ENCODE data around the gene PPP4R1.
"Not testable (repeated sequence)": the region's sequence is repeated elsewhere in the genome, so short reads cannot be mapped to it uniquely, and the experiment has no call there.

PPP4R1 gene

DNA sequence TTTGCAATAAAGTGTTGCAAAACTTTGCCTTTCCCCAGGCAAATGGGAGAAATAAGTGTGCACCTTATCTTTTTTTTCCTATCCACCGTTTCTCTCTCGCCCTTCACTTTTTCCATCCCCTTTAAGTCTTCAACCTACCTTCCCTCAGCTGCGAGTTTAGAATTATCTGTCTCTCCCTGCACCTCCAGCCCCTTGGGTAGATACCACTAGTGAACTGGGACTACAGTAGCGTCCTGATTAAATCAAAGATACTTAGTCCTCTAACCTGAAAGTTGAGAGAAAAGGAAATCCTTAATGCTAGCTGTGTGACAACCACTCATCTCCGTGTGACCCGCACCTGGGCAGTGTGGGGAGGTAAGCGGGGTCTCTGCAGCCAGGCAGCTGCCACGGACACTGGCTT is 16.1 kb upstream of the PPP4R1 start:
- DNase-seq (ENCODE audit: low read depth) = no peak

DNA sequence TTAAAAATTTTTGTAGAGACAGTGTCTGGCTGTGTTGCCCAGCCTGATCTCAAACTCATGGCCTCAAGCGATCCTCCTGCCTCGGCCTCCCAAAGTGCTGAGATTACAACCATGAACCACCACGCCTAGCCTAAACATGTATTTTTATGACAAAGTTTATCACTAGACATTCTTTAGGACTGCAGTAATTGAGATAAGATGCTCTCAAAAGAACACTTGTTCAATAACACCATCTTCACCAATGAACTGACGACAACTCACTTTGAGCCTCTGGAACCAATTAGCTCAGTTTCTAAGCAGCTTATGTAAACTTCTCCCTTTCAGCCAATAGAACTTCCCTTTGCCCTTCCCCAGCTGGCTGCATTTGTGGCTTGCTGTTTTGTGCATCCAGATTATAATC is 15.3 kb upstream of the PPP4R1 start:
- no peak for DNase-seq (ENCODE audit: low read depth)

DNA sequence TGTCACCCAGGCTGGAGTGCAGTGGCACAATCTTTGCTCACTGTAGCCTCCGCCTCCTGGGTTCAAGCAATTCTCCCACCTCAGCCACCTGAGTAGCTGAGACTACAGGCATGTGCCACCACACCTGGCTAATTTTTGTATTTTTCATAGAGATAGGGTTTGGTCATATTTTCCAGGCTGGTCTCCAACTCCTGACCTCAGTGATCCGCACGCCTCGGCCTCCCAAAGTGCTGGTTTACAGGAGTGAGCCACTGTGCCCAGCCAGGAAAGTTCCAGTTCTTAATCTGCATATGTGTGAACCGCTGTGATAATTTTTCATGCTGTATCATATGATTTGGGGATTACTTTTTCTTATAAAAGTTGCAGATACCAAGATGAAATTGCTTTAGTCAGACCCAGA is 14.6 kb upstream of the PPP4R1 start:
- no peak for DNase-seq (ENCODE audit: low read depth)

- DNase-seq (ENCODE audit: low read depth) = no peak
These were observed 13.3 kb upstream of the PPP4R1 start for GRCh38 chr18:9627642-9628041.

- DNase-seq (ENCODE audit: low read depth) = no peak
These were observed 5.6 kb upstream of the PPP4R1 start for GRCh38 chr18:9619990-9620389.

GRCh38 chr18:9619545-9619944 is 5.2 kb upstream of the PPP4R1 start:
- DNase-seq (ENCODE audit: low read depth) = no peak

- DNase-seq (ENCODE audit: low read depth) = no peak
These were observed 4.7 kb upstream of the PPP4R1 start for GRCh38 chr18:9619056-9619455.

DNA sequence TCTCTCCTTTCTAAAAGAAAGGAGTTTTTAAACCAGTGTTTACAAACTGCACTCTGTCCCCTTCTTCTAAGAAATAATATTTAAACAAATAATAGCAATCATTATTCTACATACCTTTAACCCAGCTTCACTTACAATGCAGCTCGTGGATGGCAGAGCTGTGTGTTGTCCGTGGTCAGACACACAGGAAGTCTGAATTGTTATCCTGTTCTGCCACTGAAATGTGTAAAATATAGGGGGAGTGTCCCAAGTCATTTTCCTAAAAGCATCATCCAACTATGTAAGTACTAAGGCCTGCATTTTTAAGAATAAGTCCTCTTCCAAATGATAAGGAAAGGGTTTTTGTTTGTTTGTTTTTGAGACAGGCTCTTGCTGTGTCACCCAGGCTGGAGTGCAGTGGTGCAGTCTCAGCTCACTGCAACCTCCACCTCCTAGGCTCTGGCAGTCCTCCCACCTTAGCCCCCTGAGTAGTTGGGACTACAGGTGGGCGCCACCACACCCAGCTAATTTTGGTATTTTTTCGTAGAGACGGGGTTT is 2.7 kb upstream of the PPP4R1 start:
- DNase-seq (ENCODE audit: low read depth) = no peak

DNA sequence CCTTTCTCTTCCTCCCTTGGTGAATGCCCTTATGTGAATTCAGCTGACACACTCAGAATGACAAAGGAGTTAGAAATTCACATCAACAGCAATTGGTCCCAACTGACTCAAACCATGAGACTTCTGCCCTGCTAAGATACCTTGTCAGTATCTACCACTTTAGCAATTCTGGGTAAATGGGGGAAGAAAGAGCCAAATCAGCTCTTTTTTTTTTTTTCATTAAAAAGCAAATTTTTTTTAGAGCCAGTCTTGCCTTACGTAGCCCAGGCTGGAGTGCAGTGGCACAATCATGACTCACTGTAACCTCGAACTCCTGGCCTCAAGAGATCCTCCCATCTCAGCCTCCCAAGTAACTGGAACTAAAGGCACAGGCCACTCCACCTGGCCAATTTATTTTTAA is 1.7 kb upstream of the PPP4R1 start:
- no peak for DNase-seq (ENCODE audit: low read depth)

- DNase-seq (ENCODE audit: low read depth) = no peak
These were observed 980 bp upstream of the PPP4R1 start for GRCh38 chr18:9615280-9615797.

DNA sequence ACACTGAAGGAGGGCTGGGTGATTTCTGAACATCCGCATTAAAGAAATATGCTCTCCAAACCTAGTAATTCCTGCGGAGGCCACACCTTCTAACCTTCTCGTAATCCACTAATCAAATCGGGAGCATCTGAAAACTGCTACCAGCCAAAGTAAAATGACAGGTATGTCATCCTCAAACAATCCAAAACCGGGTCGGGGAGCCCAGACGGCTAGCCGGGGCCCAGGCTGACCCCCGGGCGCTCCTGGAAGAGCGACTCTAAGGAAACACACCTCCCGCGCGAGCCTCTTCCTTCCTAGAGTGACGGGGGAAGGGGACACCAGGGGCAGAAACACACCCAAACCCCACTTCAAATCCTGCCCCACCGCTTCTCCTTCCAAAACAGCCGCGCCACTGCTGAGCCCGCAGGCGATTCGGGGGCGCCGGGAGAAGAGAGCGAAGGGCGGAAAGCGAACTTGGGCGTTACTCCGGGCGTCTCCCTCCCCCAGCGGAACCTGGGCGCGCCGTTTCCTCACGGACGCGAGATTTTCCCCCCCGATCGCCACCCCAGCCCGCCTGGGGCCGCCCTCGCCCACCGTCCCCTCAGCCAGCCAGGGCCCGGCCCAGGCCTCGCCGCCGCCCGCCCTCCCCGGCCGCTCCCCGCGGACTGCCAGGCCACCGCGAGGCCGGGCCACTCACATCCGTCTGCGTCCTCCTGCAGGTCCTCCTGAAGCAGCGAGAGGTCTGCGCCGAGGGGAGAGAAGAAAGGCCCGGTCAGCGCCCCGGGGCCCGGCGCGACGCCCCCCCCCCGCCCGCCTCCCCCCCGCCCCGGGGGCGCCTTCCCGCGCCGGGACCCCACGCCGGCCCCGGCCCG is 584 bp downstream of the PPP4R1 start:
- peak; percentile 4 for DNase-seq (ENCODE audit: low read depth)

DNA sequence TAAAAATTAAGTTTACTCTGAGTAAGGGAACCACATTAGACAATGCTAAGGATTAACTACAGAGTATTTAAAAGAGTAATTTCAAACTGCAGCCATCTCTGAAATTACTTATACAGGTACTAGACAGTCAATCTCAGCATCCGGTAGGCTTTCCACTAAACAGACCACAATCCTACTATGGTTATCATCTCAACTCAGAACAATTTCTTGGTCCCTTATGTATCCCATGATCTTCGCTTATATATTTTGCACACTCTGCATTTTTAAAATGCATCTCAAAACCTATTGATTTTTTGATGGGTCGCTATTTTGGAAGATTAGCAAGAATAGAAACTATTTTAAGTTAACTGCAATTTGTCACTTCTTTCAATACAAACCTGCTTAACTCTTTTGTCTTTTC is 1.4 kb downstream of the PPP4R1 start:
- no peak for DNase-seq (ENCODE audit: low read depth)

DNA sequence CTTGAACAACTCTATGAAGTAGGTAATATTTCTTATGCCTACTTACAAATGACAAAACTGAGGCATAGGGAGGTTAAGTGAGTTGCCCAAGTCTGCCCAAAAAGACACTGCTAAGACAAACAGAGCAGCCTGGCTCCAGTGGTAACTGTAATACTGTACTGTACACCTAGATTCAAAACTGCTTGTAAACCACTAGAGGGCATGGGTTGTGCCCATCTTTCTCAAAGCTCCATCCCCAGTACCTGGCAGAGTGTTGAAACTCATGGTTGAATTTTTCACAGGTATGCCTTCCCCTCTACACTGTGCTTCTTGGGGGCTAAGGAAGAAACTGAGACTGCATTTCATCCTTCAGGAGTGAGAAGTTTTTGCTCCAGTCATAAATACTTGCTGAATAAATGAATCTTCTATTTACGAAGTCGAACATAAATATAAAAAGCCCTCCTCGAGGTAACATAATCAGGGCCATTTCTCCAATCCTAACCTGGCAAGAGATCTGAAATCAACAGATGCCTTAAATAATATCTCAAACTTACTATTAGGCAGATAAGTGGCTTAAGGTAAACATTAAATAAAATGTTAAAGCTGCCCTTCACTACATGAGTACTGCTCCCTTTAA is 2.0 kb downstream of the PPP4R1 start:
- DNase-seq (ENCODE audit: low read depth) = peak; percentile 1

- no peak for DNase-seq (ENCODE audit: low read depth)
These were observed 5.2 kb downstream of the PPP4R1 start for GRCh38 chr18:9609190-9609589.

DNA sequence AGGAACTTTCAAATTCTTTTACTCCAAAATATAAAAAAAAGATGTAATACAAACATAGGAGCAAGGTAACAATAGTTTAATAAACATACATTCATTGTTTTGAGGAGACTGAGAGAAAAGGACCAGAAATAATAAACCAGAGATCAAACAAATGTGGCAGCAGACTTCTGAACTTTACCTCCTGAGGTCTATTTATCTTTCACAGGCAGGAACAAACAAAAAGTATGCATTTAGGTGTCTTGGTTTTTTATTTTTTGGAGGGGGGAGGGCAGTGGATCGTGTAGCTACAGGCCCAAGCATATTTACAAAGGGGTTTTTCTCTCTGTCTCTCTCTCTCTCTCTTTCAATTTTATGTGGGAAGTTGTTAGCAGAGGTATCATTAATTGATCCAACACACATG is 5.6 kb downstream of the PPP4R1 start:
- DNase-seq (ENCODE audit: low read depth) = no peak

- DNase-seq (ENCODE audit: low read depth) = no peak
These were observed 6.1 kb downstream of the PPP4R1 start for GRCh38 chr18:9608298-9608697.

GRCh38 chr18:9607111-9607510 is 7.2 kb downstream of the PPP4R1 start:
- not testable (repeated sequence) for DNase-seq (ENCODE audit: low read depth)

DNA sequence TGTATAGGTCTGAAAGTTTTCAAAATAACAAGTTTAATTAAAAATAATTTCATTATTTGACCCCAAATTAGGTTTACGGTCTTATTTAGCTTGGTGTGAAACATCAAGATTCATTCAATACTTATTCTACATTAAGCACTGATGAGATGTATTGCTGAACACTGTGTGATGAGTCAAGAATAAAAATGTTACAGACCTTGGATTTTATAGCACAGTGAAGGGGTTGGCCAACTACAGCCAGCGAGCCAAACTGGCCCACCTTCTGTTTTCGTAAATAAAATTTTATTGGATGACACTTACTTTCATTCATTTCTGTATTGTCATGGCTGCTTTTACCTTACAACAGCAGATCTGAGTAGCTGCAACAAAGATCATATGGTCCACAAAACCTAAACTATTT is 8.3 kb downstream of the PPP4R1 start:
- DNase-seq (ENCODE audit: low read depth) = no peak

DNA sequence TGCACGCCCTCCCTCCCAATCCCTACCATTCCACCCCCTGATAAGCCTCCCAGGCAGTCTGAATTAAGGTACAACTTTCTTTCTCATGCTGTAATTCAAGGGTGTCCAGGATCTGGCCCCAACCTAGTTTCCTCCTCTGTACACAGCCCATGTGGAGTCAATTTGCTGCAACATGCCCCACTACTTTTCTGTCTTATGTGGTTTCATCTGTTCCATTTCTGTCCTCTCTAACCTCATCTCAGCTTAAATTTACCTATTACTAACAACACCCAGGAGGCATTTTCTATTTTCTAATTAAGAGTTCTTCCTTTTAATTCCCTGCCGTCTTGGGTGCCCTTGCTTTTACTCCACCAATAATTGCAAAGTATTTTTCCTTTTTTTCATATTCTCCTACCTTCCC is 10.0 kb downstream of the PPP4R1 start:
- no peak for DNase-seq (ENCODE audit: low read depth)

GRCh38 chr18:9599328-9599727 is 15.0 kb downstream of the PPP4R1 start:
- DNase-seq (ENCODE audit: low read depth) = no peak

DNA sequence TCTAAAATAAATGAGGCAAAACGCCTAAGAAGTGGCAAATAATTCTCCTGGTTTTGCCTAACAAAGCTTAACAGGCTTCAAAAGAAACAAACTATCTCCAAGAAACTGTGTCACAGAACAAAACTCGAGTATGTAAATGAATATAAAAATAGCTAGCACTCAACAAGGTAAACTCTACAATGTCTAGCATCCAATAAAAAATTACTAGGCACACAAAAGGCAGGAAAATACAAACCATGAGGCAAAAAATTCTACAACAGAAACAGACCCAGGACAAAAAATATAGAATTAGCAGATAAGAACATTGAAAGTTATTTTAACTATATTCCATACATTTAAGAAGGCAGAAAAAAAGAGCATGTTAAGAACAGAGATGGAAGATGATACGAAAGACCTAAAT is 16.8 kb downstream of the PPP4R1 start:
- DNase-seq (ENCODE audit: low read depth) = no peak

DNA sequence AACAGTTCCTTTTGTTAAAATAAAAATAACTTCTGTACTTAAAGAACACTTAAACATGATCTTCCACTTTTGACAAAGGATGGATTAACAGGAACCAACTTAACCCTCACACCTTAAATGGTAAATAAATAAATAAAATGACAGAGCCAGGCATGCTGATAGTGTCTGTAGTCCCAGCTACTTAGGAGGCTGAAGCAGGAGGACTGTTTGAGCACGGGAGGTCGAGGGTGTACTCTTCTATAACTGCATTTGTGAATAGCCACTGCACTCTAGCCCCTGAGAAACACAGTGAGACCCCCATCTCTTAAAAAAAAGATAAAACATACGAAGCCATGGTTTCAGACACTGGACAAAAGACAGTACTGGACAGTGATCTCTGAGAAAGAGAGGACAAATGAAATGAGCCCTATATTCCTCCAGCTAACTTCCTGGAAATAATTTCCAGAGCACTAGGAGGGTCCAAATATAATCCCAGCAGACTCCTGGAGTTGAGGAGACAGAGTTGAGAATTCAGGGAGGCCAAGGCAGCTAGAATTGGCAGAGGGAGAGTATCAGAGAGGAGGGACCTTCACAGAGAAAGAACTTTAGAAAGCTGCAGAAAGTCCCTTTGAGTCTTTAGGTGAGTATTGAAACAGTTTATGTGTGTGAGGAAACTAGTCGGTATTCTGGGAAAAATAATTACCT is 17.4 kb downstream of the PPP4R1 start:
- no peak for DNase-seq (ENCODE audit: low read depth)

- no peak for DNase-seq (ENCODE audit: low read depth)
These were observed 18.1 kb downstream of the PPP4R1 start for GRCh38 chr18:9596226-9596625.
